ENCODE data around the gene KMT5B.

The KMT5B gene

GRCh38 chr11:68116974-68117373 is 96.1 kb downstream of the KMT5B start:
- no peak for DNase-seq

- no peak for DNase-seq
Measured at GRCh38 chr11:68116126-68116525, 97.0 kb downstream of the KMT5B start.

- no peak for DNase-seq
Measured at GRCh38 chr11:68115285-68115684, 97.8 kb downstream of the KMT5B start.

GRCh38 chr11:68113986-68114385 is 99.1 kb downstream of the KMT5B start:
- DNase-seq, result no peak

GRCh38 chr11:68107689-68108088 is 105.4 kb downstream of the KMT5B start:
- DNase-seq, result no peak

- DNase-seq, result no peak
Measured at GRCh38 chr11:68106165-68106940, 106.7 kb downstream of the KMT5B start.
